Upper lobe of left lung (tissue), 6 donors: ENCODE measurements around the gene HEATR5A. TPM values are rescaled to one million over a fixed set of nuclear protein-coding genes. Genes with fewer than 3 reads are reported as not detected.

Experiments
- ATAC-seq, 2 donors: fragments of 200-7000 bp; cut with Tn5 transposase; one replicate each; pipeline ENCODE4 v1.9.1; 2022; ENCODE audit warnings: mild to moderate bottlenecking in 2 of 2, moderate library complexity in 2 of 2; ENCODE audit not compliant: low FRiP score in 2 of 2
- DNase-seq, 2 donors: peaks; one replicate each; pipeline ENCODE4 v3.0.0-alpha.2; 2019 to 2020
- H3K27ac ChIP-seq, 4 donors: fragments of 200-600 bp; sonication (generic); one replicate each; pipeline ENCODE4 v1.5.1; 2016 to 2019
- H3K27me3 ChIP-seq, 4 donors: fragments of 200-600 bp; sonication (generic); one replicate each; pipeline ENCODE4 v1.5.1; 2017 to 2019
- H3K36me3 ChIP-seq, 4 donors: fragments of 200-600 bp; sonication (generic); one replicate each; pipeline ENCODE4 v1.5.1; 2016 to 2019
- H3K4me1 ChIP-seq, 4 donors: fragments of 200-600 bp; sonication (generic); one replicate each; pipeline ENCODE4 v1.5.1; 2018 to 2019
- H3K4me3 ChIP-seq, 4 donors: fragments of 200-600 bp; sonication (generic); one replicate each; pipeline ENCODE4 v1.5.1; 2017 to 2019; ENCODE audit warnings: mild to moderate bottlenecking in 2 of 4, moderate library complexity in 1 of 4
- H3K9me3 ChIP-seq, 4 donors: fragments of 200-600 bp; sonication (generic); one replicate each; pipeline ENCODE4 v1.5.1; 2018 to 2019
- EP300 ChIP-seq, 4 donors: sonication (generic); formaldehyde crosslinking; IDR thresholded peaks; one replicate each; pipeline ENCODE4 v1.5.1; 2017; ENCODE audit warnings: antibody characterized with exemption in 4 of 4, control low read depth in 2 of 4
- POLR2A ChIP-seq, 4 donors: fragments of 450-650 bp; IDR thresholded peaks; one replicate each; pipeline ENCODE4 v1.5.1; 2016 to 2017; ENCODE audit warnings: antibody characterized with exemption in 4 of 4, mild to moderate bottlenecking in 2 of 4
- POLR2AphosphoS5 ChIP-seq, 2 donors: sonication (generic); formaldehyde crosslinking; IDR thresholded peaks; one replicate each; pipeline ENCODE4 v1.5.1; 2017; ENCODE audit warnings: antibody characterized with exemption in 2 of 2
- WGBS, 2 donors: methylation state at CpG; one replicate each; pipeline ENCODE4 v1.1.5; 2017 to 2018; 5-methylcytosine and 5-hydroxymethylcytosine counted together
- total RNA-seq, 6 donors: library from RNA; depleted of rRNA in 4 of 6; stranded (reverse); fragments of >200 nt in 4 of 6; gene quantifications; one replicate each; pipeline versions ENCODE4 v1.1.0 to v1.2.1, GENCODE V29; 2016 to 2021
- TF ChIP-seq, protein P1 (sequence below), 6 experiments: fragments of 450-650 bp in 4 of 6; fragments of 200-600 bp in 2 of 6; sonication (generic) in 2 of 6; IDR thresholded peaks; one replicate each; pipeline ENCODE4 v1.5.1; 2016 to 2019; ENCODE audit warnings: antibody characterized with exemption in 6 of 6
- donor health status: DM: no; HTN: no; CAD: no; lungs with moderate emphysema.
- donor health status: DM: no; HTN: yes; CAD: no; lungs with severe emphysema.

The HEATR5A gene
- total RNA-seq, 6 donors from 2014 or later: 19.6 to 66.0 (median 39.3) TPM

DNA sequence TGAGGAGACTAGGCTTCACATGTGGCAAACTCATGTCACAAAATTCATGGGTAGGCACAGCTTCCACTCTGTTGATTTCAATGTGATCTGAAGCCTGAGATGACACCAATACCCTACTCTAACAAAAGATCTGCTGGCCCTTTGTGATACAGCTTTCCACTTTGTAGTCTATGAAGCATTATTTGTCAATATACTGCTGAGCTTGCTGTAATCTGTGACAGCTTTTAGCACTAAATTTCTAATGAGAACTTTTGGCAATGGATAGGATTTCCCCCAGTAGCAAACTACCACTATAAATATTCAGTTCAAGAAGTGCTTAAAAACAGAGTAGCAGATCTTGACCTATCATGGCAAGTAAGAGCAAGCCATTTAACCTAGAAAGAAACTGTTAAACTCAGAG, 5.6 kb upstream of the HEATR5A start:
- TF ChIP-seq, protein P1, sequence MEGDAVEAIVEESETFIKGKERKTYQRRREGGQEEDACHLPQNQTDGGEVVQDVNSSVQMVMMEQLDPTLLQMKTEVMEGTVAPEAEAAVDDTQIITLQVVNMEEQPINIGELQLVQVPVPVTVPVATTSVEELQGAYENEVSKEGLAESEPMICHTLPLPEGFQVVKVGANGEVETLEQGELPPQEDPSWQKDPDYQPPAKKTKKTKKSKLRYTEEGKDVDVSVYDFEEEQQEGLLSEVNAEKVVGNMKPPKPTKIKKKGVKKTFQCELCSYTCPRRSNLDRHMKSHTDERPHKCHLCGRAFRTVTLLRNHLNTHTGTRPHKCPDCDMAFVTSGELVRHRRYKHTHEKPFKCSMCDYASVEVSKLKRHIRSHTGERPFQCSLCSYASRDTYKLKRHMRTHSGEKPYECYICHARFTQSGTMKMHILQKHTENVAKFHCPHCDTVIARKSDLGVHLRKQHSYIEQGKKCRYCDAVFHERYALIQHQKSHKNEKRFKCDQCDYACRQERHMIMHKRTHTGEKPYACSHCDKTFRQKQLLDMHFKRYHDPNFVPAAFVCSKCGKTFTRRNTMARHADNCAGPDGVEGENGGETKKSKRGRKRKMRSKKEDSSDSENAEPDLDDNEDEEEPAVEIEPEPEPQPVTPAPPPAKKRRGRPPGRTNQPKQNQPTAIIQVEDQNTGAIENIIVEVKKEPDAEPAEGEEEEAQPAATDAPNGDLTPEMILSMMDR (IDR thresholded peaks at IDR 0.05): no peak
- TF ChIP-seq POLR2A (IDR thresholded peaks at IDR 0.05) (no peak), POLR2AphosphoS5 (IDR thresholded peaks at IDR 0.05) (no peak), EP300 (IDR thresholded peaks at IDR 0.05) (no peak)
- peaks cover 0 to 5% (median under 1%) of the 10 kb centered on the region in 4 donors for H3K4me1 ChIP-seq
- H3K9me3 ChIP-seq: no peaks in the 10 kb centered on the region
- H3K27ac ChIP-seq: no peak overlapping the region
- H3K4me3 ChIP-seq: no peak overlapping the region
- H3K27me3 ChIP-seq: no peaks in the 10 kb centered on the region
- DNase-seq (no peak), ATAC-seq (no peak)
- H3K36me3 ChIP-seq: no peaks in the 10 kb centered on the region

DNA sequence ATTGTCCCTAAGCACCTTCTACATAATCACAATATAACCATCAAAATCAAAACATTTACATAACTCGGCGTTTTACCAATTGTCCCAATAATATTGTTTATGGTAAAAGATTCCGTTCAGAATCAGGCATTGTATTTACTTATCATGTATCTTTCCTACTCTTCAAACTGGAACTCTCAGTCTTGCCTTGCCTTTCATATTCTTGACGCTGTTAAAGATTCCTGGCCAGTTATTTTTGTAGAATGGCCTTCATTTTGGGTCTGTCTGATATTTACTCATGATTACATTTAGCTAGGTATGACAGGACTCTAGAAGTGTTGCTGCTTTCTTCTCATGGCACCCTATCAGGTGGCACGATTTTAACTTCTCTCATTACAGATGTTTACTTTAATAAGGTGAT, 850 bp upstream of the HEATR5A start:
- no peaks in the 10 kb centered on the region for H3K36me3 ChIP-seq
- TF ChIP-seq EP300 (IDR thresholded peaks at IDR 0.05) (no peak), POLR2AphosphoS5 (IDR thresholded peaks at IDR 0.05) (no peak), POLR2A (IDR thresholded peaks at IDR 0.05) (no peak)
- TF ChIP-seq, protein P1 (IDR thresholded peaks at IDR 0.05): no peak
- DNase-seq: no peak
- H3K4me1 ChIP-seq: peaks cover 17 to 22% (median 18%) of the 10 kb centered on the region in 4 donors
- no peaks in the 10 kb centered on the region for H3K27me3 ChIP-seq
- H3K4me3 ChIP-seq: peak overlapping the region in 2 of 4 donors; percentile 89 to 95
- WGBS, 2 donors: 80 to 83% methylated on average over 5 of the region's 5 CpGs
- H3K9me3 ChIP-seq: no peaks in the 10 kb centered on the region
- ATAC-seq: no peak
- H3K27ac ChIP-seq: peak overlapping the region in 1 of 4 donors; percentile 86

GRCh38 chr14:31419967-31420318, 407 bp downstream of the HEATR5A start:
- Histone ChIP-seq H3K9me3 (no peaks in the 10 kb centered on the region), H3K27me3 (no peaks in the 10 kb centered on the region), H3K4me1 (peaks cover 14 to 22% (median 17%) of the 10 kb centered on the region in 4 donors), H3K4me3 (peak overlapping the region; percentile 64 to 95 (median 87)), H3K36me3 (no peaks in the 10 kb centered on the region), H3K27ac (peak overlapping the region; percentile 86 to 95 (median 90))
- 1 to 4% methylated on average over 5 to 31 of the region's 33 CpGs for WGBS, 2 donors
- peak; percentile 91 to 95 for ATAC-seq
- DNase-seq: peak; percentile 88 to 95
- TF ChIP-seq POLR2A (IDR thresholded peaks at IDR 0.05) (no peak), EP300 (IDR thresholded peaks at IDR 0.05) (no peak), POLR2AphosphoS5 (IDR thresholded peaks at IDR 0.05) (no peak)
- TF ChIP-seq, protein P1 (IDR thresholded peaks at IDR 0.05): no peak

- ATAC-seq (no peak), DNase-seq (no peak)
- Histone ChIP-seq H3K4me3 (peak overlapping the region; percentile 64 to 95 (median 87)), H3K27me3 (no peaks in the 10 kb centered on the region), H3K36me3 (no peaks in the 10 kb centered on the region), H3K27ac (peak overlapping the region; percentile 86 to 95 (median 90)), H3K4me1 (peaks cover 14 to 25% (median 20%) of the 10 kb centered on the region in 4 donors), H3K9me3 (no peaks in the 10 kb centered on the region)
- no peak for TF ChIP-seq EP300 (IDR thresholded peaks at IDR 0.05)
- TF ChIP-seq POLR2A (IDR thresholded peaks at IDR 0.05): no peak
- TF ChIP-seq, protein P1 (IDR thresholded peaks at IDR 0.05): no peak
- TF ChIP-seq POLR2AphosphoS5 (IDR thresholded peaks at IDR 0.05): no peak
- 10 to 14% methylated on average over 9 of the region's 9 CpGs for WGBS, 2 donors
These were observed 977 bp downstream of the HEATR5A start for GRCh38 chr14:31419179-31419966.
